MM.1S (cell line): ENCODE results near the gene PHF21B.

Source experiments
- DNase-seq: peaks from one replicate; pipeline ENCODE4 v3.0.0-alpha.2; 2015
- H2AFZ ChIP-seq: fragments of 300-600 bp; sonication (generic); 2 replicates; pipeline ENCODE4 v1.6.0; 2016; ENCODE audit warnings: antibody characterized with exemption, low read length
- H3F3A ChIP-seq: fragments of 300-600 bp; sonication (generic); 2 replicates; pipeline ENCODE4 v1.6.1; 2016; ENCODE audit warnings: mild to moderate bottlenecking, antibody characterized with exemption, low read length, moderate library complexity, mixed read lengths; ENCODE audit not compliant: insufficient read depth
- H3K27ac ChIP-seq: fragments of 300-600 bp; sonication (generic); 2 replicates; pipeline ENCODE4 v1.5.1; 2016; ENCODE audit warnings: mild to moderate bottlenecking, low read length
- H3K27me3 ChIP-seq: fragments of 300-600 bp; sonication (generic); replicated peaks from 2 replicates; pipeline ENCODE4 v1.6.0; 2016; ENCODE audit warnings: low read length; ENCODE audit not compliant: insufficient read depth
- H3K36me3 ChIP-seq: fragments of 300-600 bp; sonication (generic); replicated peaks from 2 replicates; pipeline ENCODE4 v1.6.1; 2016; ENCODE audit warnings: mild to moderate bottlenecking, low read length, mixed read lengths; ENCODE audit not compliant: insufficient read depth
- H3K4me1 ChIP-seq: fragments of 300-600 bp; sonication (generic); 2 replicates; pipeline ENCODE4 v1.6.1; 2016; ENCODE audit warnings: low read length, mixed read lengths
- H3K4me2 ChIP-seq: fragments of 300-600 bp; sonication (generic); 2 replicates; pipeline ENCODE4 v1.6.0; 2016; ENCODE audit warnings: low read depth, low read length
- H3K4me3 ChIP-seq: fragments of 300-600 bp; sonication (generic); 2 replicates; pipeline ENCODE4 v1.5.1; 2016; ENCODE audit warnings: low read length, mixed read lengths
- H3K79me2 ChIP-seq: fragments of 300-600 bp; sonication (generic); 2 replicates; pipeline ENCODE4 v1.6.1; 2016; ENCODE audit warnings: mixed run types, low read length, mixed read lengths
- H3K9ac ChIP-seq: fragments of 300-600 bp; sonication (generic); 2 replicates; pipeline ENCODE4 v1.6.1; 2016; ENCODE audit warnings: low read length, mixed read lengths
- H3K9me2 ChIP-seq: fragments of 300-600 bp; sonication (generic); replicated peaks from 2 replicates; pipeline ENCODE4 v1.6.1; 2016; ENCODE audit warnings: mild to moderate bottlenecking, low read length, mixed read lengths; ENCODE audit not compliant: insufficient read depth
- H3K9me3 ChIP-seq: fragments of 300-600 bp; sonication (generic); replicated peaks from 2 replicates; pipeline ENCODE4 v1.6.1; 2016; ENCODE audit warnings: mild to moderate bottlenecking, low read length, mixed read lengths; ENCODE audit not compliant: insufficient read depth
- H4K20me1 ChIP-seq: fragments of 300-600 bp; sonication (generic); 2 replicates; pipeline ENCODE4 v1.6.1; 2016; ENCODE audit warnings: mild to moderate bottlenecking, low read length, moderate library complexity, mixed read lengths; ENCODE audit not compliant: insufficient read depth
- EZH2 ChIP-seq: fragments of 300-600 bp; sonication (generic); optimal IDR thresholded peaks from 2 replicates; pipeline ENCODE3; 2017; ENCODE audit warnings: low read depth, mild to moderate bottlenecking, antibody characterized with exemption, low read length, mixed read lengths
- EZH2phosphoT487 ChIP-seq: fragments of 300-600 bp; sonication (generic); IDR thresholded peaks from 2 replicates; pipeline ENCODE4 v1.6.1; 2018; ENCODE audit warnings: antibody characterized with exemption, low read length
- TF ChIP-seq, protein P1 (sequence below): fragments of 300-600 bp; sonication (generic); IDR thresholded peaks from 2 replicates; pipeline ENCODE4 v1.5.1; 2016; ENCODE audit warnings: antibody characterized with exemption, low read length, mixed read lengths

PHF21B gene

DNA sequence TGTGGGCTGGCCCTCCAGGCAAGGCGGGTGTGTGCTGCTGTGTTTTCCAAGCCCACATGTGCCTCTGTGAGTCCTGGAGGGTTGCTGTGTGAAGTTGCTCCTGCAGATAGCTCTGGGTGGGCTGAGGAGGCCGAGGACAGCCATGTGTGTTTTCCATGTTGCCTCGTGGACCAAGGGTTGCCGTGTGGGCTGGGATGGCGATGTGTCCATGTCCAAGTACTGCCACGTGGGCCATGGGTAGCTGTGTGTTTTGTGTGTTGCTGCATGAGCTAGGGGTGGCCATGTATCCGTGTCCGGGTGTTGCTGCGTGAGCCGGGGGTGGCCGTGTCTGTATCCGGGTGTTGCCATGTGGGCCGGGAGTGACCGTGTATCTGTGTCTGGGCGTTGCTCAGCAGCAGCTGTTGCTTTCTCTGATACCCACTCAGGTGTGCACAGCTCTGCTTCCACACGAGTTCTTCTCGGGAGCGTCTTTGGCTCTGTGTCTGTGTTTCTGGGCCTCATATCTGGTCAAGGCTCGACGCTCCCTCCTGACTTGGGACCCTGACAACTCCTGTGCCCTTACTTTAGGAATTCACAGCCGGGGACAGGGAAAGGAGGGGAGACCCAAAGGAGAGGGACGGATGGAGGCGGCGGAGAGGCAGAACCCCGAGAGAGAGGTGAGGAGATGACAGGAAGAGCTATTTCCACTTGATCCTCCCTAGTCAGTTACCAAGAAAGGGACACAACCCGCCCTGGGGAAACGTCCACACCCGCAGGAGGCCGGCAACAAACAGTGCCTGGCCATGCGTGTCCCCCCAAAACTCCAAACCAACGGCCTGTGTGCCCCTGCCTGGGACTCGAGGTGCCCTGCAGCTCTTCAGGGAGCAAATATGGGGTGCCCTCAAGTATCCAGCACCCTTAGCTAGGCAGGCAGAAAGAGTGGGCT, 83.1 kb downstream of the PHF21B start:
- peaks cover 97% of the 10 kb centered on the region for H3K27me3 ChIP-seq
- no peaks in the 10 kb centered on the region for H3K79me2 ChIP-seq
- H3K36me3 ChIP-seq: no peaks in the 10 kb centered on the region
- no peak for DNase-seq
- H3K9ac ChIP-seq: no peak overlapping the region
- H3K27ac ChIP-seq: no peak overlapping the region
- H3K4me3 ChIP-seq: no peak overlapping the region
- TF ChIP-seq EZH2 (no peak), EZH2phosphoT487 (no peak)
- TF ChIP-seq, protein P1, sequence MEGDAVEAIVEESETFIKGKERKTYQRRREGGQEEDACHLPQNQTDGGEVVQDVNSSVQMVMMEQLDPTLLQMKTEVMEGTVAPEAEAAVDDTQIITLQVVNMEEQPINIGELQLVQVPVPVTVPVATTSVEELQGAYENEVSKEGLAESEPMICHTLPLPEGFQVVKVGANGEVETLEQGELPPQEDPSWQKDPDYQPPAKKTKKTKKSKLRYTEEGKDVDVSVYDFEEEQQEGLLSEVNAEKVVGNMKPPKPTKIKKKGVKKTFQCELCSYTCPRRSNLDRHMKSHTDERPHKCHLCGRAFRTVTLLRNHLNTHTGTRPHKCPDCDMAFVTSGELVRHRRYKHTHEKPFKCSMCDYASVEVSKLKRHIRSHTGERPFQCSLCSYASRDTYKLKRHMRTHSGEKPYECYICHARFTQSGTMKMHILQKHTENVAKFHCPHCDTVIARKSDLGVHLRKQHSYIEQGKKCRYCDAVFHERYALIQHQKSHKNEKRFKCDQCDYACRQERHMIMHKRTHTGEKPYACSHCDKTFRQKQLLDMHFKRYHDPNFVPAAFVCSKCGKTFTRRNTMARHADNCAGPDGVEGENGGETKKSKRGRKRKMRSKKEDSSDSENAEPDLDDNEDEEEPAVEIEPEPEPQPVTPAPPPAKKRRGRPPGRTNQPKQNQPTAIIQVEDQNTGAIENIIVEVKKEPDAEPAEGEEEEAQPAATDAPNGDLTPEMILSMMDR: no peak
- no peaks in the 10 kb centered on the region for H3K9me3 ChIP-seq
- H3K4me2 ChIP-seq: no peak overlapping the region
- H3K9me2 ChIP-seq: no peaks in the 10 kb centered on the region
- H3K4me1 ChIP-seq: no peaks in the 10 kb centered on the region
- H2AFZ ChIP-seq: no peak overlapping the region
- H3F3A ChIP-seq: no peaks in the 10 kb centered on the region
- H4K20me1 ChIP-seq: no peaks in the 10 kb centered on the region

DNA sequence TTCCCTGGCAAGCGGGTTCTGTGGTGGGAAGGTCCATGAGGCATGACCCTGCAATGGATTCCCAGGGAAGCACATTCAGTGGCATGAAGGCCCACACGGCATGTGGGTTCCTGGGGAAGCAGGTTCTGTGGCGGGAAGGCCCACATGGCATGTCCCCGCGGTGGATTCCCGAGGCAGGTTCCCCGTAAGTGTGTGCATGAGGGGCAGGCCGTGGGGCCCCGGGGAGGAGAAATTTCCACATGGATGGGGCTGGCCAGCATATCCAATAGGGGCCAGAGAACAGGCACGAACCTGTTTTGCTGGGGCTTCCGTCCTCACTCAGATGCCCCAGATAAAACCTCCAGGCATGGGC, 83.7 kb downstream of the PHF21B start:
- Histone ChIP-seq H2AFZ (no peak overlapping the region), H3K79me2 (no peaks in the 10 kb centered on the region), H4K20me1 (no peaks in the 10 kb centered on the region), H3K36me3 (no peaks in the 10 kb centered on the region), H3F3A (no peaks in the 10 kb centered on the region), H3K27me3 (peaks cover 92% of the 10 kb centered on the region), H3K9ac (no peak overlapping the region), H3K27ac (no peak overlapping the region), H3K9me3 (no peaks in the 10 kb centered on the region), H3K9me2 (no peaks in the 10 kb centered on the region), H3K4me1 (no peaks in the 10 kb centered on the region), H3K4me2 (no peak overlapping the region), H3K4me3 (no peak overlapping the region)
- TF ChIP-seq EZH2phosphoT487 (no peak), EZH2 (no peak)
- TF ChIP-seq, protein P1: no peak
- no peak for DNase-seq

DNA sequence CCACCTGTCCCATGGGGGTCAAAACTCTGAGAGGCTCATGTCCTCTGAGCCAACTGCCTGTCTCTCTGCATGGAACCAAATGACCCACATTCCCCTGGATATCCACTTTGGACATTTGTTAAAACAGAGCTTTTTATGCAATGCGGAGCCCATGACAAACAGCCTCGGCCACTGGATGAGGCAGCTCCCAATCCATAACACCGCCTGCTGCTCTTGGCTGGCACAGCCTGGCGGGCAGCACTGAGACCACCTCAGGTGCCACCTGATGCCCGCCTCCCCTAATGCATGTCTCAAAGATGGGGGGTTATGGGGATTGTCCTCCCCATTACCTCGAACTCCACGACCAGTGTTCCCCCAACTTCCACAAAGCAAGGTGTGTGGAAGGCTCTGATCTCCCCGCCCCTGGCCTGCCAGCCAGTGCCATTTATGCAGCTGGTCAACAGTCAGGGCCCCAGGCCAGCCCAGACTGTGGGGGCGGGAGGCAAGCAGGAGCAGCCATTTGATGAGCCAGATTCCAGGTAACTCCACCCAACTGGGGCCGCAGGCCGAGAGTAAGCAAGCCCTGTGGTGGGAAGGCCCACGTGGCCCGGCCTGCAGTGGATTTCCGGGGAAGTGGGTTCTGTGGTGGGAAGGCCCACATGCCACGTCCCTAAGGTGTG, 84.2 kb downstream of the PHF21B start:
- Histone ChIP-seq H3K4me2 (no peak overlapping the region), H3K4me1 (no peaks in the 10 kb centered on the region), H2AFZ (no peak overlapping the region), H3K27ac (no peak overlapping the region), H3K9ac (no peak overlapping the region), H3K79me2 (no peaks in the 10 kb centered on the region), H4K20me1 (no peaks in the 10 kb centered on the region), H3K36me3 (no peaks in the 10 kb centered on the region), H3K9me2 (no peaks in the 10 kb centered on the region), H3K27me3 (peaks cover 92% of the 10 kb centered on the region), H3K4me3 (no peak overlapping the region), H3F3A (no peaks in the 10 kb centered on the region), H3K9me3 (no peaks in the 10 kb centered on the region)
- no peak for TF ChIP-seq EZH2
- TF ChIP-seq EZH2phosphoT487: no peak
- TF ChIP-seq, protein P1: no peak
- no peak for DNase-seq
